G401 (cell line): ENCODE data around the gene TMEM97. TPM values are rescaled to one million over a fixed set of nuclear protein-coding genes. Genes with fewer than 3 reads are reported as not detected.
"Not testable (repeated sequence)": the region's sequence is repeated elsewhere in the genome, so short reads cannot be mapped to it uniquely, and the experiment has no call there.

Experiments used
- DNase-seq: peaks from one replicate; pipeline ENCODE4 v3.0.0-alpha.2; 2015; ENCODE audit warnings: low spot score
- in situ Hi-C: cut with HindIII; loops from 2 replicates; pipeline ENCODE4 v1.10.0; 2016; ENCODE audit warnings: low sequenced_read_pairs, mixed read lengths
- total RNA-seq: library from RNA; depleted of rRNA; stranded (reverse); fragments of >200 nt; shearing (Covaris generic); gene quantifications from 2 replicates; pipeline ENCODE4 v1.2.3, GENCODE V29; 2014; rRNA removed

TMEM97 gene
- 69.0 and 96.3 TPM in 2 replicates for total RNA-seq

DNA sequence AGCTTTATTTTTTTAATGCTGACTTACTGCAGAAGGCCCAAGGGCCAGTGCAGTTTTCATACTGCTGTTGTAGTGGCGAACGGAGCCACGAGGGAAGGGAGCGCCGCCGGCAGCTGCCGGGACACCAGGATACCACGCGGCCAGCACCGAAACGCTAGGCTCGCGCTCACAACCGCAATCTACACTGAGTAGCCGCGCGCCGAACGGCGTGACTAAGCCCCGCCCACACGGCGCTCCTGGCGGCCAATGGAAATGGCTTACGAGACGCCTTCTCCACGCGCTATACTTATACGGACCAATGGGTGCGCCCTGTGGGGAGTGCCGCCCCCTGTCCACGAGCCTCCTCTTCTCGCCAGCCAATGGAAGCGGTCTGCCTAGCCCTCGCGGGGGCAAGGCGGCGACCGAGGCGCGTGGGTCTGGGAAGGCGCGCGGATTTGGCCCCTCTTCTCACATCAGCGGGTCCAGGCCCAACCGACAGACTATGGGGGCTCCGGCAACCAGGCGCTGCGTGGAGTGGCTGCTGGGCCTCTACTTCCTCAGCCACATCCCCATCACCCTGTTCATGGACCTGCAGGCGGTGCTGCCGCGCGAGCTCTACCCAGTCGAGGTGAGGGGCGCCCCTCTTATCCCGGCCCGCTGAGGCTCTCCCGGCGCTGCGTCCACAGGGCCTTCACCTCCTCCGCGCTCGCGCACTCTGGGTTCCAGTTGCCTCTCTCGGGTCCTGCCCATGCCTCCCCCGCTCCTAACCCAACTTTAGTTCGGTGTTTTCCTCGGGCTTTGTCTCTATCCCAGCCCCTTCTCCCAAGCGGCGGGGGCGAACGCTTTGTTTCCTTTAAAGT lies at the start of gene TMEM97:
TSS of gene TMEM97 (plus strand) at position 442 of the 839 bp plus-strand sequence. CDS start at position 482, 40 bp downstream.
- peak; percentile 98 for DNase-seq
- in situ Hi-C loops = no loop called here

DNA sequence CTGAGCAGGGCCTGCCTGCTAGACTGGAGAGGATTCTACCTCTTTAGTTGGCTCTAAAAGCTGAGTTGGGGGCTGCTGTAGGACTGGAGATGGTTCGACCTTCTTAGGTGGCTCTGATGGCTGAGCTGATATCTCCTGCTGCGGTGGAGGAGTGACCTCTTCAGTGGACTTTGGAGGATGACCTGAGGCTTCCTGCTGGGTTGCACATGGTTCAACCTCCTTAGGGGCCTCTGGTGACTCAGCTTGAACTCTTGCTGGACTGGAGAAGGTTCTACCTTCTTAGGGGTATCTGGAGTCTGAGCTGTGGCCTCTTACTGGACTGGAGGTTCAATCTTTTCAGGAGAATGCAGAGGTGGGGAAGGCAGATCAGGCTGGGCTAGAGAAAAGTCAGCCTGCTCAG lies 48.9 kb upstream of the TMEM97 start:
- in situ Hi-C loops = no loop called here
- DNase-seq = no peak

DNA sequence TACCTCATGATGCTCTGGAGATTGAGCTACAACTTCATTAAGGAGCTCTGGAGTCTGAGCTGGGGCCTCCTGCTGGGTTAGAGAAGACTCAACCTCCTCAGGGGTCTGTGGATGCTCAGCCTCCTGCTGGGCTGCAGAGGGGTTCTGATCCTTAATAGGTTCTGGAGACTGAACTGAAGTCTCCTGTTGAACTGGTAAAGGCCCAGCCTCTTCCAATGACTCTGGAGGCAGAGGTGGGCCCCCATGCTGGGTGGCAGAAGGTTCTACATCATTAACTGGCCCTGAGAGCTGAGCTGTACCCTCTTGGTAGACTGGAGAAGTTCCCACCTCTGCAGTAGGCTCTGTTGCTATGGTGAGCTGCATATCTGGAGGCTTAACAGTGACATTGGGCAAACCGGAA lies 48.1 kb upstream of the TMEM97 start:
- DNase-seq = no peak
- in situ Hi-C loops = no loop called here

DNA sequence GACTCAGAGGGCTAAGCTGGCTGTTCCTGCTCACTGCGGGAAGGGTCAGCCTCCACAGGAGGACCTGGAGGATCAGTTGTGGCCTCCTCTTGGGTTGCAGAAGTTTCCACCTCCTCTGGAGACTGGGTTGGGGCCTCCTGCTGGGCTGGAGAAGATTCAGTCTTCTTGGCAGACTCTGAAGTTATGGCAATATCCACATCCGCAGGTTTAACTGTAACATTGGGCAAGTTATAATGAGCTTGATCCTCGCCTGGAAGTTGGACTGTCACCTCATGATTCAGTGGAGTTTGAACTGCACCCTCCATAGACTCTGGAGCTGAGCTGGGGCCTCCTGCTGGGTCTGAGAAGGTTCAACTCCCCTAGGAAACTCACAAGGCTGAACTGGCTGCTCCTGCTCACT lies 47.6 kb upstream of the TMEM97 start:
- in situ Hi-C loops = no loop called here
- no peak for DNase-seq

DNA sequence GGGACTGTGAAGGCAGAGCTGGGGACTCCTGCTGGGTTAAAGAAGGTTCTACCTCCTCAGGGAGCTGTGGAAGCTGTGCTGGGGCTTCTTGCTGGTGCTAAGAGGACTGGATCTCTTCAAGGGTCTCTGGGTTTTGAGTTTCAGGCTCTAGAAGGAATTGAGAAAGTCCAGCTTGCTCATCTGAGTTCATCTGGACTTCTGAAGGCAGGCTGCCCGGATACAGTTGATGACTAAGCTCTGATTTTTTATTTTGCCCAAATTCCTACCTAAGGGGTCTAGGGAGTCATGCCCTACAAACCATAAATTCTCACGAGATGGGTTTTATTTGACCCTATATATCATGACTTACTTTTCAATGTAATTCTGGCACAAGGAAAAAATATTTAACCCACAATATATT lies 46.8 kb upstream of the TMEM97 start:
- in situ Hi-C loops = no loop called here
- DNase-seq = no peak

DNA sequence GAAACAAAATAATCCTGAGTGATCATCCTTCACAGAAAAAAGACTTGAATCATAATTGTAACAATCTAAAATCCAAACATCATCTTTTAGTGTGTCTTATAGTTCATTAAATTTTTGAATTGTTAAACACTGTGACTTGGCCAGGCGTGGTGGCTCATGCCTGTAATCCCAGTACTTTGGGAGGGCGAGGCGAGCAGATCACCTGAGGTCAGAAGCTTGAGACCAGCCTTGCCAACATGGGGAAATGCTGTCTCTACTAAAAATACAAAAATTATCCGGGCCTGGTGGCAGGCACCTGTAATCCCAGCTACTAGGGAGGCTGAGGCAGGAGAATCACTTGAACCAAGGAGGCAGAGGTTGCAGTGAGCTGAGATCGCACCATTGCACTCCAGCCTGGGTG lies 45.7 kb upstream of the TMEM97 start:
- DNase-seq = not testable (repeated sequence)

DNA sequence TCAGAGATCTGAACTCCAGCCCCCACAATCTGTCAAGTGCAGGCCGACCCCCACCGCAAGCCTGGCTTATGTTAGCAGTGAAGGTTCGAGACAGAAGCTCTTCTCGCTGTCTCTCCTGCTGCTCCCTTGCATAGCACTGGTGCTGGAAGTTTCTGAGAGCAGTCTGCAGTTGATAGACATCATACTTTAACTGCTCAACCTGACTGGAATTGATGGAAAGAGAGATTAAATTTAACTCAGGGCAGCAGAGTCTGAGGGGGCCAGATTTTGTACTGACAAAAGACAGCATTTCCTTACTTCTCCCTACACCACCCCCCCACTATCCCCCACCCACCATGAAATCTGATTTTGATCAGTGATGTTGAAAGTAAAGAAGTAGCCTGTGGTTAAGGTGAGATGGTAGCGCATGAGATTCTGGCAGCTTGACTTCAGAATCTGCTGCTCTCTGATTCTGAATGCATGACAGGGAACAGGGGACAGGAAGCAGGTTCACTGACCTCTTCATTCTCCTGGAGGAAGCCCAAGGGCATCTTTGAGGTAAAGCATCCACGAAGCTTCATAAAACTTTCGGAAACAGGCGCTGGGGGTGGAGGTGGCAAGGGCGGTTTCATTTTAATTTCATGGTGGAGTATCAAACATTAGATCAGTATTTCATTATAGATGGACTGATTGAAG lies 44.3 kb upstream of the TMEM97 start:
- in situ Hi-C loops = no loop called here
- no peak for DNase-seq

More for the DNA sequence above, 45.7 kb upstream of the TMEM97 start:
- in situ Hi-C loops = not testable (repeated sequence)

DNA sequence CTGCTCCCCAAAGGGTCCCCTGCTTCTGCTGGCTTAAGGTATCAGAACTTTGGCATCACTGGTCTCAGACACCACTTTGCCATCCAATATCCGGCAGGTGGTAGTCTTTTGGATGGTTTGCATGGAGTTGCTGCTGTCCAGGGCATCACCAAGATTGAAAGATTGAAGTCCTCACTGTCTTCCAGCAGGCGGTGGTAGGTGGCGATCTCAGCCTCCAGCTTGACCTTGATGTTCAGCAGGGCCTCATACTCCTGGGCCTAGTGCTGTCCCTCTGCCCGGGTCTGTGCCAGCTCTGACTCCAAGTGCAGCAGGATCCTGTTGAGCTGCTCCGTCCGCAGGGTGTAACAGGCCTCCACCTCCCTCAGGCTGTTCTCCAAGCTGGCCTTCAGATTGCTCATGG lies 43.0 kb upstream of the TMEM97 start:
- DNase-seq = no peak
- in situ Hi-C loops = no loop called here

DNA sequence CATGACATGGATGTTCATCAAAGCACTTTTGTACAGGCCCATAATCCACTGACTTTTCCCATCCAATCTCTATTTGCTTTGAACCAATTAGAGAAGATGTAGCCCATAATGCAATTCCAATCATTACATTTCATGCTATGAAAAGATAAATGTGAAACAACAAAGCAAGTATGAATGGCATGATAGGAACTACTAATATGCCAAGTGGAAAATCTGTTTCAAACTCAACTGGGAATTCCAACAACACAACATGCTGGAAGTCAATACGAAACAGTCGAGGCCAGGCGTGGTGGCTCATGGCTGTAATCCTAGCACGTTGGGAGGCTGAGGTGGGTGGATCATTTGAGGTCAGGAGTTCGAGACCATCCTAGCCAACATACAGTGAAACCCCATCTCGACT lies 39.6 kb upstream of the TMEM97 start:
- DNase-seq = no peak
- in situ Hi-C loops = no loop called here

DNA sequence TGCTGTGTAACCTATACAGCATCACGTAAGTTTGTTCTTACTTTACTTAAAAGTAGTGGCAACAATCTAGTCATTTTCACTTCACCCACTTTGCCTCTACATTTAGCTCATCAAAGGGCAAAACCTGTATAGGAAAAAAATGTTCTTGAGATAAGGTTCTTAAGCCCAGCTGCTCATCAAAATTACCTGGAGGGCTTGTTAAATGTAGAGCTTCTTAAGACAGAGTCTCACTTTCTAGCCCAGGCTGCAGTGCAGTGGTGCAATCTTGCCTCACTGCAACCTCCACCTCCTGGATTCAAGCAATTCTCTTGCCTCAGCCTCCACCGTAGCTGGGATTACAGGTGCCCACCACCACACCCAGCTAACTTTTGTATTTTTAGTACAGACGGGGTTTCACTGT lies 38.2 kb upstream of the TMEM97 start:
- DNase-seq = no peak
- in situ Hi-C loops = no loop called here

DNA sequence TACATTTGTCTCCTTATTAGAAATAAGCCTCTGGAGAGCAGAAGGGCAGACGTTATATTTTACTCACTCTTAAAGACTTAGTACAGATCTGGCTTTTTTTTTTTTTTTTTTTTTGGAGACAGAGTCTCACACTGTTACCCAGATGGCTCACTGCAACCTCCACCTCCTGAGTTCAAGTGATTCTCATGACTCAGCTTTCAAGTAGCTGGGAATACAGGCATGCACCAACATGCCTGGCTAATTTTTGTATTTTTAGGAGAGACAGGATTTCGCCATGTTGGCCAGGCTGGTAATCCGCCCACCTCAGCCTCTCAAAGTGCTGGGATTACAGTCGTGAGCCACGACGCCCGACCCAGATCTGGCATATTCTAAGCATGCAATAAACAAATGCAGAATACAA lies 36.4 kb upstream of the TMEM97 start:
- DNase-seq = peak; percentile 23
- in situ Hi-C loops = no loop called here

DNA sequence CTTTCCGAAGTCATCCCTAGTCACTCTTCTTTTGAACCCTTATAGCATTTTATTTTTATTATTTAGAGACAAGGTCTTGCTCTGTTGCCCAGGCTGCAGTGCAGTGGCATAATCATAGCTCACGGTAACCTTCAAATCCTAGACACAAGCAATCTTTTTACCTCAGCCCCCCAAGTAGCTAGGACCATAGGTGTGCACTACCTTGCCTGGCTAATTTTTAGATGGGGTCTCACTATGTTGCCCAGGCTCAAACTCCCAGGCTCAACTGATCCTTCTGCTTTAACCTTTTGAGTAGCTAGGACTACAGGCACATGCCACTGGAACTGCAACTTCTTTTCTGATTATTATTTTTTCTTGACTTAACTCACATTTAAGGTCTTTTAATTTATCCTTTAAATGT lies 33.0 kb upstream of the TMEM97 start:
- DNase-seq = no peak
- in situ Hi-C loops = no loop called here

DNA sequence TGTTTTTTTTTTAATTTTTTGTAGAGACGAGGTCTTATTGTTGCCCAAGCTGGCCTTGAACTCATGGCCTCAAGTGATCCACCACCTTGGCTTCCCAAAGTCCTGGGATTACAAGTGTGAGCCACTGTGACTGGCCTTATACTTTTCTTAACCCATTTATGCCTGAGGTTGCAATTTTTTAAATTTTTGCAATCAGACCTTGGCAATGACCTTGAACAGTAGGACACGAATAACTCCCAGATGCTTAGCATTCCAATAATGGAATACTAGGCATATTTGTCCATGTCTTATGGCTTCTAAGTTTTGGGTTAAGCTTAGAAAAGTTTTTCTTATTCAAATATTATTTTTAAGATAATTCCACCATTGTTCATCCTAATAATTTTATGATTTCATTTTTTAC lies 28.3 kb upstream of the TMEM97 start:
- in situ Hi-C loops = no loop called here
- no peak for DNase-seq

DNA sequence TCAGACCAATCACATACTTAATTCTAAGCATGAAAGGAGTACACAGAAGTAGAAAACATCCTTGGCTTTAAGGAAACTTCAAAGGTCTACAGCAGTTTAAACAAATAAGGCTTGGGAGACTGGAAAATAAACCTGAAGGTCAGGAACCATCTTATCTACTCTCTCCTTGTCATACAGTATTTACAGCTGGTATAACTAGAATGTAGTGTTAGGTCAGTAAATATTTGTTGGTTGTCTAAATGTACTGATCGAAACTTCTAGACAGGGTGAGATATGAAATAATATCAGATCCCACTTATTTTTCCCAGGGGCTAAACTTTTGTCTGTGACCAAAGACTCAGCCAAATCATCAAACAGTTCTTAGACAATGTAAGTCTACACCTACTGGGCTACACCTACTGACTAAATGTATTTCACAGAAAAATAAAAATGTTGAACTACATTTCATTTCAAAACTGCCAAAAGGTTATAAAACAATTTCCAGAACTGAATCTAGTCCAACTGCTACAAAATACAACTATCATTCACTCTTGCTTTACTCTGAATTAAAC lies 27.1 kb upstream of the TMEM97 start:
- in situ Hi-C loops = no loop called here
- no peak for DNase-seq

DNA sequence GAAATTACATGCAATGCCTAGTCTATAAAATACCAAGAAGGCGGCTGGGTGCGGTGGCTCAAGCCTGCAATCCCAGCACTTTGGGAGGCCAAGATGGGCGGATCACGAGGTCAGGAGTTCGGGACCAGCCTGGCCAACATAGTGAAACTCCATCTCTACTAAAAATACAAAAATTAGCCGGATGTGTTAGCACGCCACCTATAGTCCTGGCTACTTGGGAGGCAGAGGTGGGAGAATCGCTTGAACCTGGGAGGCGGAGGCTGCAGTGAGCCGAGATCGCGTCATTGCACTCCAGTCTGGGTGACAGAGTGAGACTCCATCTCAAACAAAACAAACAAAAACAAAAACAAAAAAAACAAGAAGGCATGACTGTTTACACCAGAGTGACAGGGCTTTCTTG lies 26.1 kb upstream of the TMEM97 start:
- DNase-seq, in situ Hi-C loops: not testable (repeated sequence)

DNA sequence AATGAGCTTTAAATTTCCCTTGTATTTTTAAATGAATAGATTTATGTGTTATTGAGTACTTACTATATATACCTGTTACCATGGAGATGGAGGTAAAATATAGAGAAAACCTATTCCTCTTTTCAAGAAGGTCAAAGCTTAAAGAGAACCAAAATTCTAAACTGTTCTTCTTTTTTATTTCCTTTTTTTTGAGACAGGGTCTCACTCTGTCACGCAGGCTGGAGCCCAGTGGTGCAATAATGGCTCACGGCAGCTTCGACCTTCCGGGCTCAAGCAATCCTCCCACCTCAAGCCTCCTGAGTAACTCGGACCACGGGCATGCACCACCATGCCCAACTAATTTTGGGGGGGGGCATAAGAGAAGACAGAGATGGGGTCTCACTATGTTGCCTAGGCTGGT lies 25.0 kb upstream of the TMEM97 start:
- no peak for DNase-seq
- in situ Hi-C loops = no loop called here

DNA sequence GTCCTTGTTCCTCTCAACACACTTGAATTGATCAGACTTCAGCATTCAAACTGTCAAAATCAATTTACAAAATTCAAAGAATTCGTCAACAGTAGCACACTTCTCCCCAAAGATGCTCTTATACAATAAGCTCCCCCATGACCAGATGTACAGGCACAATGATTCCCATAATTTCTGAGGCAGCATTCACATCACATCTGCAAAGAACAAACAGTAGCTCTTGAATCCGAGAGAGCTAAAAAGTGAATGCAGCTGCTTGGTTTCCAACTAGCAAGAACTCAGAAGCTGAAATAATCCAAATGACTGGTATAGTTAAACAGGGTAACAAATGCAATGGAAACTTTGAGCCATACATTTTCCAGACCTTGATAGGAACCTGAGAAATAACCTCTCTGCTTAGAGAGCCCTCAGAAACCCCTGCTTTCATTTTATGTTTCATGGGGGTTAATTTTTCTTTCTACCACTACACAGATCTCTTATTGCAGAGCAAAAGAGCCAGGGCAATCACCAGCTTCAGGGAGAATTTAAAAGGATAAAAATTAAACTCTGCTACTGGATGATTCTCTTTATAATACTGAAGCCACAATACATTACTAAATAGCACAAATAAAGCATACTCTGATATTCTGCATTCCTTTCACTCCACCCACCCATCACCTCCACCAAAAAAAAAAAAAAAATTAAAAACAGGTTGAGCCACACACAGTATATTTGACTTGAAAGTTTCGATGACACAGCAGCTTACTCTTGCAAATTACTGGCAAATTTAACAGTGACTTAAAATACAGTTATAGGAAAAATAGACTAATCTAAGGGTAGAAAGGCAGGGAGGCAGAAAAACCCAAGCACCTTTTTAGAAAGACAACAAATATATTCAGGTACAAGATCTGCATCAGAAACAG lies 23.1 kb upstream of the TMEM97 start:
- DNase-seq = no peak
- in situ Hi-C loops = no loop called here

DNA sequence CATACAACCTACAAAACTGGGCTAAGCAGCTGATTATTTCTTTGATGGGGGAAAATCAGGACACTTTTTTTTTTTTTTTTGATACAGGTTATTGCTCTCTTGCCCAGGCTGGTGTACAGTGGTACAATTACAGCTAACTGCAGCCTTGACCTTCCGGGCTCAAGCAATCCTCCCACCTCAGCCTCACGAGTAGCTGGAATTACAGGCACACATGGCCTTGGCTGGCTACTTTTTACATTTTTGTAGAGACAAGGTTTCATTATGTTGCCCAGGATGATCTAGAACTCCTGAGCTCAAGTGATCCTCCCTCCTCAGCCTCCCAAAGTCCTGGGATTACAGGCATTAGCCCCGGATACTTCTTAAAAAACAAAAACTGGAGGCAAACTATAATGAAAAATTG lies 20.6 kb upstream of the TMEM97 start:
- in situ Hi-C loops = no loop called here

DNA sequence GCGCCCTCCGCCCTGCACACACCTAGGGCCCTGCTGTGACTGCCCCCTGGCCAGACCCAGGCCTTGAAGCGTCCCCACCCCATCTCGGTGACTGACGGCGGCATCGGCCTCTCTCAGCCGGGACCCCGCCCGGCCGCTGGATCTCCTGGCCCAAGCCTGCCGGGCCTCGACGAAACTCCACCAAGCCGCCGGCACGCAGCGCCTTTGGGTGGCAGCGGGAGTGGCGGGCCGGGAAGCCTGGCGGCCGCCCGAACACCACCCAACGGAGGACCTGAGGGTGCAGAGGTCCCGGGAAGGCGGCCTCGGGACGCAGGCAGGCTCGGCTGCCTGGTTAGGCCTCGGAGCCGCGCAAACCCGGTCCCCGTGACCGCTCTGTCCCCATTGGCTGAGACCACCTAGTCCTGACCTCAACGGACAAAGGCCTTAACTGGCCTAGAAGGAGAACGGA lies 12.0 kb upstream of the TMEM97 start:
- no peak for DNase-seq
- in situ Hi-C loops = no loop called here

More for the DNA sequence above, 20.6 kb upstream of the TMEM97 start:
- DNase-seq = no peak
